HepG2 (cell line): ENCODE data around the gene HECTD1. TPM values are rescaled to one million over a fixed set of nuclear protein-coding genes. Genes with fewer than 3 reads are reported as not detected.

Experiments used
- ATF7 ChIP-seq, 2 experiments: fragments of 450-650 bp in 1 of 2; sonication (generic) in 1 of 2; formaldehyde crosslinking in 1 of 2; IDR thresholded peaks; 2 replicates each; pipeline versions ENCODE4 v1.4.0 to v1.6.1; 2016 to 2020; ENCODE audit warnings: antibody characterized with exemption in 1 of 2, mild to moderate bottlenecking in 1 of 2, missing genetic modification reagents in 1 of 2
- DRAP1 ChIP-seq: IDR thresholded peaks from 2 replicates; pipeline ENCODE4 v1.6.1; 2016; ENCODE audit warnings: missing genetic modification reagents, missing compliant biosample characterization
- ELF3 ChIP-seq: IDR thresholded peaks from 2 replicates; pipeline ENCODE4 v1.6.1; 2016; ENCODE audit warnings: missing genetic modification reagents, missing compliant biosample characterization
- FOXO1 ChIP-seq: sonication (generic); formaldehyde crosslinking; IDR thresholded peaks from 2 replicates; pipeline ENCODE4 v1.4.0; 2020; ENCODE audit warnings: missing genetic modification reagents
- FOXP4 ChIP-seq: sonication (generic); formaldehyde crosslinking; IDR thresholded peaks from 2 replicates; pipeline ENCODE4 v1.4.0; 2020; ENCODE audit warnings: missing genetic modification reagents
- IRF1 ChIP-seq: sonication (generic); formaldehyde crosslinking; IDR thresholded peaks from 2 replicates; pipeline ENCODE4 v1.4.0; 2020; ENCODE audit warnings: low read depth, mild to moderate bottlenecking, missing genetic modification reagents
- MTERF4 ChIP-seq: sonication (generic); formaldehyde crosslinking; IDR thresholded peaks from 2 replicates; pipeline ENCODE4 v1.8.0; 2023; ENCODE audit warnings: mild to moderate bottlenecking, missing genetic modification reagents
- MYPOP ChIP-seq: sonication (generic); formaldehyde crosslinking; IDR thresholded peaks from 2 replicates; pipeline ENCODE4 v1.8.1; 2023; ENCODE audit warnings: mild to moderate bottlenecking, moderate library complexity, missing genetic modification reagents
- RARG ChIP-seq: sonication (generic); formaldehyde crosslinking; IDR thresholded peaks from 2 replicates; pipeline ENCODE4 v1.4.0; 2020; ENCODE audit warnings: low read depth, mild to moderate bottlenecking, missing genetic modification reagents
- RORA ChIP-seq: sonication (generic); formaldehyde crosslinking; IDR thresholded peaks from 2 replicates; pipeline ENCODE4 v1.5.0; 2020; ENCODE audit warnings: mild to moderate bottlenecking, missing genetic modification reagents, moderate library complexity
- TCF7L2 ChIP-seq: IDR thresholded peaks from 2 replicates; pipeline ENCODE4 v1.6.1; 2011; ENCODE audit warnings: mild to moderate bottlenecking, low read depth, low read length, moderate library complexity
- ZFY ChIP-seq: sonication (generic); formaldehyde crosslinking; IDR thresholded peaks from 2 replicates; pipeline ENCODE4 v1.4.0; 2020; ENCODE audit warnings: missing genetic modification reagents
- ZNF224 ChIP-seq: sonication (generic); formaldehyde crosslinking; IDR thresholded peaks from 2 replicates; pipeline ENCODE4 v1.5.0; 2020; ENCODE audit warnings: mild to moderate bottlenecking, missing genetic modification reagents
- ZNF232 ChIP-seq: sonication (generic); formaldehyde crosslinking; IDR thresholded peaks from 2 replicates; pipeline ENCODE4 v1.4.0; 2020; ENCODE audit warnings: missing genetic modification reagents, borderline replicate concordance
- ZNF256 ChIP-seq: sonication (generic); formaldehyde crosslinking; conservative IDR thresholded peaks from 2 replicates; pipeline ENCODE4 v1.4.0; 2020; ENCODE audit warnings: missing genetic modification reagents
- ZNF276 ChIP-seq: sonication (generic); formaldehyde crosslinking; IDR thresholded peaks from 2 replicates; pipeline ENCODE4 v1.4.0; 2020; ENCODE audit warnings: mild to moderate bottlenecking, low read depth, missing genetic modification reagents
- ZNF350 ChIP-seq: sonication (generic); formaldehyde crosslinking; IDR thresholded peaks from 2 replicates; pipeline ENCODE4 v1.4.0; 2020; ENCODE audit warnings: mild to moderate bottlenecking, low read depth, missing genetic modification reagents, borderline replicate concordance
- ZNF547 ChIP-seq: sonication (generic); formaldehyde crosslinking; IDR thresholded peaks from 2 replicates; pipeline ENCODE4 v1.5.1; 2020; ENCODE audit warnings: mild to moderate bottlenecking, missing genetic modification reagents
- ZNF556 ChIP-seq: sonication (generic); formaldehyde crosslinking; IDR thresholded peaks from 2 replicates; pipeline ENCODE4 v1.4.0; 2020; ENCODE audit warnings: mild to moderate bottlenecking, missing genetic modification reagents, borderline replicate concordance
- ZNF644 ChIP-seq: IDR thresholded peaks from 2 replicates; pipeline ENCODE4 v1.6.1; 2016; ENCODE audit warnings: low read depth
- ZSCAN30 ChIP-seq: sonication (generic); formaldehyde crosslinking; IDR thresholded peaks from 2 replicates; pipeline ENCODE4 v1.5.0; 2020; ENCODE audit warnings: mild to moderate bottlenecking, missing genetic modification reagents
- polyA plus RNA-seq, 8 experiments: library from polyadenylated mRNA; depleted of rRNA in 3 of 8; stranded (reverse) in 7 of 8; unstranded in 1 of 8; fragments of >200 nt; fragmentation: Illumina TruSeq in 4 of 8; extraction: Trizol in 4 of 8; gene quantifications; 2 replicates each; pipeline versions ENCODE4 v1.2.1 to v1.2.3, GENCODE V29; 2011 to 2016; ENCODE audit warnings: low read depth in 4 of 8, missing spikeins in 1 of 8, mixed read lengths in 1 of 8; ENCODE audit not compliant: insufficient read depth in 1 of 8
- total RNA-seq, 5 experiments: library from RNA; depleted of rRNA; stranded (reverse); fragments of >200 nt; fragmentation: Illumina TruSeq; extraction: Trizol; gene quantifications; 2 replicates each; pipeline ENCODE4 v1.2.3, GENCODE V29; 2016; ENCODE audit warnings: low read depth in 1 of 5

The HECTD1 gene
- total and polyA plus RNA-seq, 2 of the 13 experiments (the other 11 are each of a cell fraction or from before 2014, with no cell fraction given), result 312 to 560 TPM

GRCh38 chr14:31090883-31091764 lies 116.5 kb downstream of the HECTD1 start (continued):
- 0 out of 2 replicates have a peak, but pooled peaks have one; percentile 74 for TF ChIP-seq ZNF556 (CRISPR knock-in tag)
- no peak for TF ChIP-seq ZNF350 (CRISPR knock-in tag)
- peak; percentile 27; the same call in 1 of the 2 replicates for TF ChIP-seq RORA
- TF ChIP-seq ZNF644 (CRISPR knock-in tag), result 0 out of 2 replicates have a peak, but pooled peaks have one; percentile 46
- TF ChIP-seq DRAP1 (CRISPR knock-in tag), result 0 out of 2 replicates have a peak, but pooled peaks have one; percentile 21
- no peak for TF ChIP-seq RARG
- TF ChIP-seq IRF1, result peak; percentile 36; the same call in 1 of the 2 replicates
- TF ChIP-seq ZNF276 (CRISPR knock-in tag), result 0 out of 2 replicates have a peak, but pooled peaks have one; percentile 48
- TF ChIP-seq MTERF4 (CRISPR knock-in tag), result no peak
- 0 out of 2 replicates have a peak, but pooled peaks have one; percentile 32 for TF ChIP-seq ZNF224 (CRISPR knock-in tag)
- TF ChIP-seq ATF7 (IDR thresholded peaks at IDR 0.05), result peak; percentile 67
- TF ChIP-seq ATF7 (CRISPR knock-in tag; IDR thresholded peaks at IDR 0.05), result peak; percentile 90; the same call in 1 of the 2 replicates
- TF ChIP-seq ZNF547 (CRISPR knock-in tag), result no peak
- peak; percentile 73; the same call in 1 of the 2 replicates for TF ChIP-seq ZNF256
- no peak for TF ChIP-seq ZSCAN30
- peak; percentile 73; the same call in 1 of the 2 replicates for TF ChIP-seq FOXO1 (CRISPR knock-in tag)
- TF ChIP-seq ZFY (CRISPR knock-in tag), result peak; percentile 43; the same call in 1 of the 2 replicates
- peak; percentile 71 for TF ChIP-seq TCF7L2
- peak; percentile 83; the same call in 1 of the 2 replicates for TF ChIP-seq ZNF232 (CRISPR knock-in tag)
- peak; percentile 86; the same call in 1 of the 2 replicates for TF ChIP-seq ELF3 (CRISPR knock-in tag)
- TF ChIP-seq FOXP4 (CRISPR knock-in tag), result peak; percentile 68
- peak; percentile 68; the same call in 1 of the 2 replicates for TF ChIP-seq MYPOP (CRISPR knock-in tag)
